GM21737 (cell line): ENCODE data around the gene ARFIP1.

ENCODE experiments used
- ATAC-seq: cut with Tn5 transposase; IDR thresholded peaks from one replicate; pipeline ENCODE4 v1.9.1; 2021; ENCODE audit warnings: mild to moderate bottlenecking, moderate library complexity; ENCODE audit not compliant: unreplicated experiment

The ARFIP1 gene

GRCh38 chr4:152937336-152938236 lies 157.8 kb downstream of the ARFIP1 start:
- no peak for ATAC-seq

GRCh38 chr4:152938237-152938947 lies 158.6 kb downstream of the ARFIP1 start:
- no peak for ATAC-seq

- no peak for ATAC-seq
These were observed 159.9 kb downstream of the ARFIP1 start for GRCh38 chr4:152939621-152940020.

- no peak for ATAC-seq
These were observed 160.7 kb downstream of the ARFIP1 start for GRCh38 chr4:152940461-152940860.

GRCh38 chr4:152941411-152941810 lies 161.7 kb downstream of the ARFIP1 start:
- no peak for ATAC-seq

- no peak for ATAC-seq
These were observed 162.6 kb downstream of the ARFIP1 start for GRCh38 chr4:152942346-152942745.

- no peak for ATAC-seq
These were observed 163.9 kb downstream of the ARFIP1 start for GRCh38 chr4:152943672-152944071.

GRCh38 chr4:152944666-152945320 lies 165.0 kb downstream of the ARFIP1 start:
- ATAC-seq, result no peak

- ATAC-seq, result no peak
These were observed 165.9 kb downstream of the ARFIP1 start for GRCh38 chr4:152945639-152946038.

- ATAC-seq, result no peak
These were observed 166.7 kb downstream of the ARFIP1 start for GRCh38 chr4:152946446-152946845.

- ATAC-seq, result no peak
These were observed 167.6 kb downstream of the ARFIP1 start for GRCh38 chr4:152947311-152947710.

GRCh38 chr4:152949930-152950329 lies 170.2 kb downstream of the ARFIP1 start:
- no peak for ATAC-seq

- no peak for ATAC-seq
These were observed 170.9 kb downstream of the ARFIP1 start for GRCh38 chr4:152950402-152951274.

- ATAC-seq, result no peak
These were observed 171.6 kb downstream of the ARFIP1 start for GRCh38 chr4:152951348-152951747.

- ATAC-seq, result no peak
These were observed 173.8 kb downstream of the ARFIP1 start for GRCh38 chr4:152953514-152953913.

- ATAC-seq, result no peak
These were observed 175.0 kb downstream of the ARFIP1 start for GRCh38 chr4:152954741-152955140.

GRCh38 chr4:152956147-152956546 lies 176.4 kb downstream of the ARFIP1 start:
- ATAC-seq, result no peak

GRCh38 chr4:152956650-152957436 lies 177.1 kb downstream of the ARFIP1 start:
- no peak for ATAC-seq

GRCh38 chr4:152957437-152958171 lies 177.8 kb downstream of the ARFIP1 start:
- ATAC-seq, result no peak
